H9 (cell line): ENCODE data around the gene FOXP2. TPM values are rescaled to one million over a fixed set of nuclear protein-coding genes. Genes with fewer than 3 reads are reported as not detected.

Experiments used
- DNase-seq: peaks from one replicate; pipeline ENCODE4 v3.0.0-alpha.2; 2017
- H2AFZ ChIP-seq: one replicate; pipeline ENCODE4 v1.6.1; 2013; ENCODE audit warnings: mild to moderate bottlenecking, low read length, control low read depth, moderate library complexity
- H2AK5ac ChIP-seq: 2 replicates; pipeline ENCODE4 v1.6.1; 2013; ENCODE audit warnings: low read length, control low read depth, mixed read lengths; ENCODE audit not compliant: insufficient read length
- H2BK120ac ChIP-seq: one replicate; pipeline ENCODE4 v1.6.1; 2013; ENCODE audit warnings: low read depth, mild to moderate bottlenecking, low read length, control low read depth, inconsistent platforms; ENCODE audit not compliant: poor library complexity, severe bottlenecking
- H2BK12ac ChIP-seq: 2 replicates; pipeline ENCODE4 v1.6.1; 2013; ENCODE audit warnings: low read length, control low read depth, mixed read lengths, low read depth; ENCODE audit not compliant: insufficient read length
- H2BK15ac ChIP-seq: 2 replicates; pipeline ENCODE4 v1.6.1; 2013; ENCODE audit warnings: low read depth, low read length, control low read depth
- H2BK20ac ChIP-seq: one replicate; pipeline ENCODE4 v1.6.1; 2013; ENCODE audit warnings: low read depth, mild to moderate bottlenecking, low read length, control low read depth, inconsistent platforms; ENCODE audit not compliant: poor library complexity, severe bottlenecking
- H2BK5ac ChIP-seq: 2 replicates; pipeline ENCODE4 v1.6.1; 2013; ENCODE audit warnings: low read length, control low read depth, mixed read lengths; ENCODE audit not compliant: insufficient read length
- H3K14ac ChIP-seq: 2 replicates; pipeline ENCODE4 v1.6.1; 2013; ENCODE audit warnings: low read length, control low read depth; ENCODE audit not compliant: insufficient read depth
- H3K18ac ChIP-seq: 2 replicates; pipeline ENCODE4 v1.6.1; 2013; ENCODE audit warnings: low read depth, mild to moderate bottlenecking, mixed read lengths, low read length, control low read depth; ENCODE audit not compliant: insufficient read length
- H3K23ac ChIP-seq: 2 replicates; pipeline ENCODE4 v1.6.1; 2013; ENCODE audit warnings: low read length, control low read depth, mixed read lengths, low read depth; ENCODE audit not compliant: insufficient read length
- H3K23me2 ChIP-seq: 2 replicates; pipeline ENCODE4 v1.6.1; 2013; ENCODE audit warnings: low read depth, mild to moderate bottlenecking, mixed read lengths, low read length, control low read depth; ENCODE audit not compliant: insufficient read length, poor library complexity, severe bottlenecking
- H3K27ac ChIP-seq: 2 replicates; pipeline ENCODE4 v1.5.1; 2013; ENCODE audit warnings: low read length, control low read depth, mixed read lengths, low read depth; ENCODE audit not compliant: insufficient read length
- H3K27me3 ChIP-seq: 2 replicates; pipeline ENCODE4 v1.6.1; 2013; ENCODE audit warnings: low read length, control low read depth, inconsistent platforms; ENCODE audit not compliant: insufficient read depth
- H3K4ac ChIP-seq: 2 replicates; pipeline ENCODE4 v1.6.1; 2013; ENCODE audit warnings: low read depth, mild to moderate bottlenecking, control low read depth, inconsistent platforms, low read length, moderate library complexity
- H3K4me1 ChIP-seq: 2 replicates; pipeline ENCODE4 v1.6.1; 2013; ENCODE audit warnings: low read length, control low read depth, inconsistent platforms; ENCODE audit not compliant: insufficient read depth
- H3K4me2 ChIP-seq: 2 replicates; pipeline ENCODE4 v1.6.1; 2013; ENCODE audit warnings: low read length, control low read depth, mixed read lengths; ENCODE audit not compliant: insufficient read length, insufficient read depth
- H3K56ac ChIP-seq: 2 replicates; pipeline ENCODE4 v1.6.1; 2013; ENCODE audit warnings: low read depth, mild to moderate bottlenecking, mixed read lengths, low read length, control low read depth; ENCODE audit not compliant: insufficient read length
- H3K79me1 ChIP-seq: 2 replicates; pipeline ENCODE4 v1.6.1; 2013; ENCODE audit warnings: low read depth, mild to moderate bottlenecking, moderate library complexity, low read length, control low read depth, inconsistent platforms; ENCODE audit not compliant: insufficient read depth, poor library complexity, severe bottlenecking
- H3K79me2 ChIP-seq: 2 replicates; pipeline ENCODE4 v1.6.1; 2013; ENCODE audit warnings: low read length, control low read depth, inconsistent platforms; ENCODE audit not compliant: insufficient read depth
- H3K9ac ChIP-seq: 2 replicates; pipeline ENCODE4 v1.6.1; 2013; ENCODE audit warnings: low read length, control low read depth, mixed read lengths; ENCODE audit not compliant: insufficient read length; ENCODE audit errors: extremely low read depth
- H3K9me3 ChIP-seq: one replicate; pipeline ENCODE4 v1.6.1; 2013; ENCODE audit warnings: low read depth, low read length, inconsistent platforms; ENCODE audit not compliant: control insufficient read depth
- H3T11ph ChIP-seq: one replicate; pipeline ENCODE4 v1.6.1; 2013; ENCODE audit warnings: mild to moderate bottlenecking, low read length, control low read depth, inconsistent platforms
- H4K20me1 ChIP-seq: one replicate; pipeline ENCODE4 v1.6.1; 2013; ENCODE audit not compliant: control insufficient read depth, insufficient read length, insufficient read depth
- H4K5ac ChIP-seq: 2 replicates; pipeline ENCODE4 v1.6.1; 2013; ENCODE audit warnings: low read depth, mild to moderate bottlenecking, mixed read lengths, low read length, control low read depth; ENCODE audit not compliant: insufficient read length
- H4K8ac ChIP-seq: replicated peaks from 2 replicates; pipeline ENCODE4 v1.6.1; 2013; ENCODE audit warnings: low read length, control low read depth, mixed read lengths, low read depth; ENCODE audit not compliant: insufficient read length
- H4K91ac ChIP-seq: 2 replicates; pipeline ENCODE4 v1.6.1; 2013; ENCODE audit warnings: low read depth, mild to moderate bottlenecking, moderate library complexity, mixed read lengths, low read length, control low read depth; ENCODE audit not compliant: insufficient read length
- H3K27ac Mint-ChIP-seq, 3 experiments: 2 replicates in 2 of 3; 3 replicates in 1 of 3; pipeline ENCODE4 v1.8.0; 2020 to 2021; ENCODE audit warnings: mixed read lengths in 3 of 3, mild to moderate bottlenecking in 1 of 3, moderate library complexity in 1 of 3
- H3K27me3 Mint-ChIP-seq: 2 replicates; pipeline ENCODE4 v1.8.0; 2021; ENCODE audit warnings: low read depth, mild to moderate bottlenecking, moderate library complexity, mixed read lengths
- H3K36me3 Mint-ChIP-seq, 3 experiments: 2 replicates in 2 of 3; 3 replicates in 1 of 3; pipeline ENCODE4 v1.8.0; 2020 to 2021; ENCODE audit warnings: low read depth in 3 of 3, mixed read lengths in 3 of 3; ENCODE audit not compliant: insufficient read depth in 1 of 3
- H3K4me1 Mint-ChIP-seq, 2 experiments: 2 replicates each; pipeline ENCODE4 v1.8.0; 2020; ENCODE audit warnings: mixed read lengths in 2 of 2
- H3K4me3 Mint-ChIP-seq, 2 experiments: 2 replicates in 1 of 2; 3 replicates in 1 of 2; pipeline ENCODE4 v1.8.0; 2020 to 2021; ENCODE audit warnings: mild to moderate bottlenecking in 2 of 2, mixed read lengths in 2 of 2, moderate library complexity in 1 of 2
- H3K9me3 Mint-ChIP-seq, 2 experiments: 2 replicates in 1 of 2; 3 replicates in 1 of 2; pipeline ENCODE4 v1.8.0; 2020; ENCODE audit warnings: mild to moderate bottlenecking in 2 of 2, mixed read lengths in 2 of 2, moderate library complexity in 1 of 2
- WGBS: extraction: QIAGEN DNeasy Blood & Tissue Kit; methylation state at CpG from one replicate; pipeline ENCODE4 v1.1.7; 2013; ENCODE audit warnings: missing lambda C conversion rate, low lambda C conversion rate, mixed read lengths; ENCODE audit not compliant: insufficient read length; ENCODE audit errors: extremely low coverage; 5-methylcytosine and 5-hydroxymethylcytosine counted together
- total RNA-seq: library from RNA; stranded (reverse); gene quantifications from 2 replicates; pipeline ENCODE4 v1.2.1, GENCODE V29; 2021
- TF ChIP-seq, protein P1 (sequence below): fragments of 200-600 bp; sonication (generic); conservative IDR thresholded peaks from 3 replicates; pipeline ENCODE4 v1.8.0; 2021; ENCODE audit warnings: antibody characterized with exemption, mild to moderate bottlenecking

Gene FOXP2
- total RNA-seq, 1 experiment from 2014 or later, result not detected

DNA sequence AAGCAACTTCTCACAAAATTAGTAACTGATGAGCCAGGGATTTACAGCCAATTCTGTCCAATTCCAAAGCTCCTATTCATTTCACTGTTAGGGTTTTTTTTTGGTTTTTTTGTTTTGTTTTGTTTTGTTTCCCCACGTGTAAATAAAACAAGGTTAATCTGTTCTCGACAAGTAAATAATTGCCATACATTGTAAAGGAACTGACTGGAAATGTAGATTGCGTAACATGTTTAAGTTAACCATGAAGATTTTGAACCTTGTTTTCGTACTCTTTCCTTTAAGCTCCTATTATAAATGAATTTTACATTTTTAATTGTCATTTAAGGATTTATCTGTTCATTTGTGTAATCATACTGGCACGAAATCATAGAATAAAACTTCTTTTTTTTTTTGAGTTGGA lies 42.0 kb upstream of the FOXP2 start:
- H2BK12ac ChIP-seq, result no peak overlapping the region
- WGBS, result no CpG with 5 or more reads among the region's 5 CpGs
- no peak overlapping the region for H3K27ac Mint-ChIP-seq
- no peak overlapping the region for H4K8ac ChIP-seq
- H3K56ac ChIP-seq, result no peak overlapping the region
- TF ChIP-seq, protein P1, sequence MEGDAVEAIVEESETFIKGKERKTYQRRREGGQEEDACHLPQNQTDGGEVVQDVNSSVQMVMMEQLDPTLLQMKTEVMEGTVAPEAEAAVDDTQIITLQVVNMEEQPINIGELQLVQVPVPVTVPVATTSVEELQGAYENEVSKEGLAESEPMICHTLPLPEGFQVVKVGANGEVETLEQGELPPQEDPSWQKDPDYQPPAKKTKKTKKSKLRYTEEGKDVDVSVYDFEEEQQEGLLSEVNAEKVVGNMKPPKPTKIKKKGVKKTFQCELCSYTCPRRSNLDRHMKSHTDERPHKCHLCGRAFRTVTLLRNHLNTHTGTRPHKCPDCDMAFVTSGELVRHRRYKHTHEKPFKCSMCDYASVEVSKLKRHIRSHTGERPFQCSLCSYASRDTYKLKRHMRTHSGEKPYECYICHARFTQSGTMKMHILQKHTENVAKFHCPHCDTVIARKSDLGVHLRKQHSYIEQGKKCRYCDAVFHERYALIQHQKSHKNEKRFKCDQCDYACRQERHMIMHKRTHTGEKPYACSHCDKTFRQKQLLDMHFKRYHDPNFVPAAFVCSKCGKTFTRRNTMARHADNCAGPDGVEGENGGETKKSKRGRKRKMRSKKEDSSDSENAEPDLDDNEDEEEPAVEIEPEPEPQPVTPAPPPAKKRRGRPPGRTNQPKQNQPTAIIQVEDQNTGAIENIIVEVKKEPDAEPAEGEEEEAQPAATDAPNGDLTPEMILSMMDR, result no peak
- no peak overlapping the region for H2BK15ac ChIP-seq
- no peaks in the 10 kb centered on the region for H3K79me1 ChIP-seq
- no peak overlapping the region for H3K4me3 Mint-ChIP-seq
- H2BK120ac ChIP-seq, result no peak overlapping the region
- H2BK20ac ChIP-seq, result no peak overlapping the region
- H3K9ac ChIP-seq, result no peak overlapping the region
- H3K4me1 ChIP-seq, result no peaks in the 10 kb centered on the region
- no peak overlapping the region for H3K23ac ChIP-seq
- H3K23me2 ChIP-seq, result no peaks in the 10 kb centered on the region
- H2AK5ac ChIP-seq, result no peak overlapping the region
- no peak for DNase-seq
- no peaks in the 10 kb centered on the region for H3K9me3 Mint-ChIP-seq
- no peaks in the 10 kb centered on the region for H3K4me1 Mint-ChIP-seq
- H3K79me2 ChIP-seq, result no peaks in the 10 kb centered on the region
- H3K4ac ChIP-seq, result no peak overlapping the region
- no peaks in the 10 kb centered on the region for H4K20me1 ChIP-seq
- H4K5ac ChIP-seq, result no peak overlapping the region
- no peak overlapping the region for H2AFZ ChIP-seq
- no peak overlapping the region for H3K14ac ChIP-seq
- H3K27me3 ChIP-seq, result no peaks in the 10 kb centered on the region
- no peak overlapping the region for H3T11ph ChIP-seq
- no peak overlapping the region for H4K91ac ChIP-seq
- H3K4me2 ChIP-seq, result no peak overlapping the region
- H3K18ac ChIP-seq, result no peak overlapping the region
- H3K36me3 Mint-ChIP-seq, result no peaks in the 10 kb centered on the region
- H3K27me3 Mint-ChIP-seq, result no peaks in the 10 kb centered on the region; the same call in 1 of the 2 replicates
- H2BK5ac ChIP-seq, result no peak overlapping the region
- no peak overlapping the region for H3K27ac ChIP-seq
- no peaks in the 10 kb centered on the region for H3K9me3 ChIP-seq
